ENCODE measurements around the gene SPATA32.

DNA sequence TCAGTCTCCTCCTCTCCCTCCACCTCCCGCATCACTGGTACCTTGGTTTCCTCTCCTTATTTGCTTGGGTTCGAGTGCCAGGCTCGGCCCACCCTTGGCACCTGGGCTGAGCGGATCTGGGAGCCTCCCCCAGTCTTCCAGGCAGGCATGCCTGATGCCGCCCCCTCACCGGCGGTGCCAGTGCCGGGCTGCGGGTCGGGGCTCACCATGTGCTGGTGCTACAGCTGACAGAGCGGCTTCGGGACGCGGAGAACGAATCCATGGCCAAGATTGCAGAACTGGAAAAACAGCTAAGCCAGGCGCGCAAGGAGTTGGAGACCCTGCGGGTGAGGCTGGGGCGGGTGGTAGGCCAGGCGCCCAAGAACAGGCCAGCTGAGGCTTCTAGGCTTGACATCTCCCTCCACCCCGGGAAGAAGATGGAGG lies 21.0 kb downstream of the SPATA32 start:
- no peak for TF ChIP-seq POLR2A (IDR thresholded peaks at IDR 0.05; ENCODE audit: low read length)
- no peak for TF ChIP-seq GATA1 (IDR thresholded peaks at IDR 0.05; ENCODE audit: low read depth, low read length)

Data from erythroblast (primary cell).